GM19023 (cell line): ENCODE data around the gene SLC45A3.
"Not testable (repeated sequence)": the region's sequence is repeated elsewhere in the genome, so short reads cannot be mapped to it uniquely, and the experiment has no call there.

Experiments
- ATAC-seq: cut with Tn5 transposase; IDR thresholded peaks from one replicate; pipeline ENCODE4 v1.9.1; 2021; ENCODE audit warnings: mild to moderate bottlenecking, moderate library complexity; ENCODE audit not compliant: unreplicated experiment

SLC45A3 gene, protein sequence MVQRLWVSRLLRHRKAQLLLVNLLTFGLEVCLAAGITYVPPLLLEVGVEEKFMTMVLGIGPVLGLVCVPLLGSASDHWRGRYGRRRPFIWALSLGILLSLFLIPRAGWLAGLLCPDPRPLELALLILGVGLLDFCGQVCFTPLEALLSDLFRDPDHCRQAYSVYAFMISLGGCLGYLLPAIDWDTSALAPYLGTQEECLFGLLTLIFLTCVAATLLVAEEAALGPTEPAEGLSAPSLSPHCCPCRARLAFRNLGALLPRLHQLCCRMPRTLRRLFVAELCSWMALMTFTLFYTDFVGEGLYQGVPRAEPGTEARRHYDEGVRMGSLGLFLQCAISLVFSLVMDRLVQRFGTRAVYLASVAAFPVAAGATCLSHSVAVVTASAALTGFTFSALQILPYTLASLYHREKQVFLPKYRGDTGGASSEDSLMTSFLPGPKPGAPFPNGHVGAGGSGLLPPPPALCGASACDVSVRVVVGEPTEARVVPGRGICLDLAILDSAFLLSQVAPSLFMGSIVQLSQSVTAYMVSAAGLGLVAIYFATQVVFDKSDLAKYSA

GRCh38 chr1:205680073-205680851 is at the start of gene SLC45A3:
SLC45A3 (minus strand) TSS chr1:205680509; CDS start chr1:205664656, 15,853 bp downstream.
- peak; percentile 48 for ATAC-seq

GRCh38 chr1:205726619-205727125 is 46.4 kb upstream of the SLC45A3 start:
- no peak for ATAC-seq

- no peak for ATAC-seq
Observed at GRCh38 chr1:205725514-205725913, 45.2 kb upstream of the SLC45A3 start.

- not testable (repeated sequence) for ATAC-seq
Observed at GRCh38 chr1:205720740-205721139, 40.4 kb upstream of the SLC45A3 start.

DNA sequence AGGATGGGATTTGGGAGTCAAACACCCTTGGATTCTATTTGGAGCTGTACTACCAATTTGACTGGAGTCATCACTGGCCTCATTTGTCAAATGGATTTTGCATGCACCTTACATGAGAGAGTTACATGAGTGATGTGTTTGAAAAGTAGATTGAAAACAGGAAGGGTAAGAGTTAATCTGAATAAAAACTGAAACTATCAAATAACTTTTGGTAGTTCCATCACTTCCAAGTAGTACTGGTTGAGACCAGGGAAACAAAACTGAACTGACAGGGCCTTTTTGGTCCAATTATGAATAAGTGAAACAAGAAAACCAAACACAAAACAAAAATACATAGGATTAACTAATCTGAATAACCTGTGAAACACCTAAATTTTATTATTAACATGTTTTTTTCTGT is 39.5 kb upstream of the SLC45A3 start:
- ATAC-seq = no peak

DNA sequence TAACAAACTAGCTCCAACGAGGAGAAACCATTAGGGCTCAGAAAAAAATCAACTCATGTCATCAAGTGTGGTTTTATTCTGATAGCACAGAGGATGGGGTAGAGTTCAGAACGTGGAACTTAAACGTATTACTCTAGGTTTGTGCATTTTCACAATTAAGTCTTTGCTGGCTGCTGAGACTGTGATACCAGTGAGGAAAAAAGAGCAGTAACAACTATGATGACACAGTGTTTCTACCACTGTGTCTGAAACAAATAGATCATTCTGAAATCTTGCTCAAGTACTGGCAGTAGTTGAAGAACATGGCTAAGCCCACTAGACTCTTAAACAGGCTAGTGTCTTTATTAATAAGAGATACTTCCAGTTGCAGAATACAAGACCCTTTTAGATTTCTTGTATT is 38.7 kb upstream of the SLC45A3 start:
- ATAC-seq = no peak

DNA sequence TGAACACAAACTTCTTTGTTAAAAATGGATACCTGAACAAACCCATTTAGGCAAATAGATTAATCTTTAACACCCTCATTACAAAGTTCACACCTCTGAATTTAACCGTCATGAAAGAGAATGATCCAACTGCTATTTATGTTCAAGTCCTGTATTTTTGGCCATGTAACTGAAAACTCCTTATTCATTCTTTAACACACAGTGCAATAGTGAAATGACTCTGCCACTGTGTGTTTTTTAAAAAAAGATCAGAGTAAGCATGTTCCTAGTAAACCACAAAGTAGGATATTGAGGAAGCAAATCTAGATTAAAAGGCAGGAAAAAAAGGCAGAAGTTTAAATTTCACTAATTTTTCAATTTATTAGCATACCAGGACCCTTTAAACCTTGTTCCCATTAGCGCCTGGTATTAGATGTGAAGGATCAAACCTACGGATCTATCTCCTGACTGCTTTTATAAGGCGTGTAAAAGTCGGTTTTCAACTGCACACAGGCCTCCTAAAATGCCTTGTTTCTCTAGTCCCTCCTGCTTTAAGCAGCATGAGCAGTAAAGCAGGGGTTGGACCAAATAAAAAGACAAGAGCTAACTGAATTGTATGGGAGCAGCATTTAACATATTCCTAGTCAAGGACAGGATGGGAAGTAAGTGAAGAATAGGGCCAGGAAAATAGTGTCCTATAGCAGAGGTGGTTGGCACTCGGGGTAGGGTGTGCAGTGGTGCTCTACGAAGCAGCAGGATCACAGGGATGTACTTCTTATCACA is 36.2 kb upstream of the SLC45A3 start:
- no peak for ATAC-seq

GRCh38 chr1:205715628-205716027 is 35.3 kb upstream of the SLC45A3 start:
- no peak for ATAC-seq

GRCh38 chr1:205714906-205715246 is 34.6 kb upstream of the SLC45A3 start:
- ATAC-seq = no peak

GRCh38 chr1:205714190-205714905 is 34.0 kb upstream of the SLC45A3 start:
- no peak for ATAC-seq

DNA sequence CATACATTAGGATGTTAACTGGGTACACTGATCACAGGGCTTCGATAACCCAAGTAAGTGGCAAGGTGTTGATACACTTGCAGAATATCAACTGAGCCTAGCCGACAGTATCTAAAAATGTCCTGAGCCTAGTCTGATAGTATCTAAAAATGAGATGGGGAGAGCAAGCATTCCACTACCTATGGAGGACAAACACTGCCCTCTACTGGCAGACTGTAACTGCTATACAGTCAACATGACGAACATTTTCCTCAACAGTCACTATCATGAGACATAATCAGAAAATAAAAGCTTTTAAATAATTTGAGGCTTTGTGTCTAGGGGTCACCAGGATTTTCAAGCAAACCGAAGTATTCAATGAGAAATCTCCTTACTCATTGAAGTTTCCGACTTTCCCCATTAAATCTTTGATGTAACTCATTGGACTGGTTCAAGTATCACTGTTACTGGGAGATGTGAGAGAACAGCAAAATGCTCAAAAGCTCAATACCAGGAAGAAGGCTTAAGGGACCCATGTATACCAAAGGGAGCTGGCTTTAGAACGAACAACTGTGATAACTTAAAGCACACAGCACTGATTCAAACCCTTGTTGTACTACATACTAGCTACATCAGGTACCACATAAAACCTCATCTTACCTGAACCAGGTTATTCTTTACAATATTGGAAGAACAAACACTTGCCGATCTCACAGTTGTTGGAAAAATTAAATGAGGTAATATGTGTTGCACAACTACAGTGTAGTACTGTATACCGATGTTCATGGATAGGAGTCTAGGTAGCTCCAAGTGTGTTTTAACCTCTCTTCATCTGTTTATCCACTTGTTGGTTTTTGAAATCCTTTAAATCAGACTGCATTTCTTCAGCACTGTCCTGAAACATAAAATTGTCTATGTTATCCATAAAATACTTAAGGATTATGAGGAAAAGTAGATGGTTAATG is 31.1 kb upstream of the SLC45A3 start:
- ATAC-seq = no peak

DNA sequence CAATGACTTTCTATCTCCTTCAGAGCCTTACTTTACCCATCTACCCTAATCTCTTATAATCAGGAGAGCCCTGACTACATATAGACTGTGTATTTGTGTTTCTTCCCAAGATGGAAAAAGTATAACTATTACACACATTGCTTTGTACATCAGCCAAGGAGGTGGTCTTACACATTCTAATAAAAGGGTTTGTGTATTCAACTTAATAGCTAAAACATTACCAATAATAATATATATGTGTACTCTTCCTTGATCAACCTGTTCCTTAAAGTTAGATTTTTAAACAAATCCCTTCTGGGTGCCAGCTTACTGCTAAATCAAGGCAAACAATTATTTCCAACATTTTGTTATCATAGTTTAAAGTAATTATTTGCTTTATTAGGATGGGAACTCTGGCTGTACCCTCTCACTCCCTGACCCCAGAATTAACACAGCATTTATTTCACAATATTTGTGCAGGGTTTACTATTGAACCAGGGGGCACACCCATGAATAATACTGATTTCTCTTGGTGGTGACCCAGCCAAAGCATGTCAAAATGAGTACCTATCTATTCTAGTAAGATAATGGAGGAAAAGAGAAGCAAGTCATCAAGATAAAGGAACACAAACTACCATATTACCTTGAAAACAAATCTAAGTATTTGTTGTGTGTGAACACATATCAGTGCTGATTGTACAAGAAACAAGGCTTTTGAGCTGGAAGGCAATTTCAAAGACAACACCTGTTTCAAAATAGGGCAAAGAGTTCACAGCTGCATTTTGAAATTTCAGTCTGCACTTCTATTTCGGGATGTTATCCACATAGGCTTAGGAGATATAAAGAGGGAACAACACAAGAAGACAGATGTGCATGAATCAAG is 30.1 kb upstream of the SLC45A3 start:
- ATAC-seq = no peak

DNA sequence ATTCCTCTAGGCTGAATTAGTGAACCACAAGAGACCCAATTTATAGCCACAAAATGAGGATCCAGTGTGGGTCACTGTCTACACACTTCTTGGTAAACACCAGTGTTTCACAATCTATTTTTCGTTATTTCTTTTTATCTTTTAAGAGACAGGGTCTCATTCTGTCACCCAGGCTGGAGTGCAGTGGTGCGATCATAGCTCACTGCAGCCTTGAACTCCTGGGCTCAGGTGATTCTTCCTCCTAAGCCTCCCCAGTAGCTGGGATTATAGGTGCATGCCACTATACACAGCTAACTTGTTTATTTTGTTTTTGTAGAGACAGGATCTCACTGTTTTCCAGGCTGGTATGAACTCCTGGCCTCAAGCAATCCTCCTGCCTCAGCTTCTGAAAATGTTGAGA is 29.3 kb upstream of the SLC45A3 start:
- no peak for ATAC-seq

DNA sequence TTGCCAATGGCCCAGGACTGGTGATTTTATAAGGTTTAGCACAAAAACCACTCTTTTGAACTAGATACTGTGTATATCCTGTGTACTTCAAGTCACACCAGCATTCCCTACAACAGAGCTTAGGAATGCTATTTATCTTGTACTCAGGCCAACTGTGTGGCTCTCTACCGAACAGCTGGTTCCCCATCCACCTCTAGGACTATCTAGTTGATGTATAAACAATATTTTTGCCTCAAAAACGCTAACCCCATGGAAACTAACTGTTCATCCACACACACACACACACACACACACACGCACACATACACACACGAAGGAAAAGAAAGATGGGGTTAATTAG is 28.7 kb upstream of the SLC45A3 start:
- ATAC-seq = no peak

DNA sequence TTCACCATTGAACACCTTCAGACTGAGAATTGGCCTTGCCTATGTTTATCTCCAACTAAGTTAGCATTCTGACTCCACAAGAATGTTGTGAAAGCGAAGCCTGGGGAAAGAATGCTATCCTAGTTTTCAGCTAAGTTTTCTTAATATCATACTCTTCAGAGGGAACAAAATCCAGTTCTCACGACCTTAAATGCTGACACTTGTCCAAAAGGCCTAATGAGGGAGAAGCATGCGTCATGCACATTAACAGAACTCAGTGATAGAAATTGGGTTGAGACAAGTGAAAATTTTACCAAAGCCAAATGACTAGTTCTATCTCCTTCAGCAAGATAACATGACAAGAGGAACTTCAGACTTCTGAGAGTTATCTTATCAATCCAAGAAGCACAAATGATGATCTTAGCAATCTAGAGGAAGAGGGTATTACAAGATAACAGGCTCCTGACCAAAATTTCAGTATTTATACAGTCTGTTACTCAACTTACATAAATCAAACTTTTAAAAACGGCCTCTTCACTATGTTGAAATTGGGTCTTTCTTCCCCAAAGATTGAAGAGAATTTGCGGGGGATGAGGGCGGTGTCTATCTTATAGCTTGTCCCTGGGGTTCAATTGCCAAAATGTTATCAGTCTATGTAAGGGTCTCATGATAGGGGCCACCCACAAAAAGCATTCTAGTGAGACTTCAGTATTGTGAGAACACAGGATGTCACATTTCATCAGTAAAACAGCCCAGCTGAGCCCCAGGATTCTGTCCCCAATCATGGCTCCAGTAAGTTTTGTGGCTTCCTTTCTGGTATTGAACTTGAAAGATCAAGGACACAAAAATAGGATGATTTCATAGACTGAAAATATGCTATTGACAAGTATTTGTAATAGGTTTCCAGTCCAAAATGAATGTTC is 26.5 kb upstream of the SLC45A3 start:
- no peak for ATAC-seq

DNA sequence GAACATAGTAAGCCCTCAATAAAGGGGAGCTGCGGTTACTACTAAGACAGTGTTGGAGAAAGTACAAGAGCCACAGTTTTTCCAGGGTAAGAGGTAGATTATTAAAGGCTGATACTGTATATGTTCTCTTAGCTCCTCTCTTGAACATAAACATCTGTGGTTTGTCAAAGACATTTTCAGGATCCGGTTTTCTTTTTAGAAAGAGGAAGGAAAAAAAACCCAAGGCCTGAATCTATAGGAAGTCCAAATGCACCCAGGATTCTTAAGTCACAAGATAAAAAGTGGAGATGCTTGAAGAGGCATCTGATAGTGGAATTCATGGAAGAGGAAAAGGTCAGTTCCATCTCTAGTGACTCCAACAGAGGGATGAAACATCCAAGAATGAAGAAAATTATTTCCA is 24.6 kb upstream of the SLC45A3 start:
- ATAC-seq = no peak

DNA sequence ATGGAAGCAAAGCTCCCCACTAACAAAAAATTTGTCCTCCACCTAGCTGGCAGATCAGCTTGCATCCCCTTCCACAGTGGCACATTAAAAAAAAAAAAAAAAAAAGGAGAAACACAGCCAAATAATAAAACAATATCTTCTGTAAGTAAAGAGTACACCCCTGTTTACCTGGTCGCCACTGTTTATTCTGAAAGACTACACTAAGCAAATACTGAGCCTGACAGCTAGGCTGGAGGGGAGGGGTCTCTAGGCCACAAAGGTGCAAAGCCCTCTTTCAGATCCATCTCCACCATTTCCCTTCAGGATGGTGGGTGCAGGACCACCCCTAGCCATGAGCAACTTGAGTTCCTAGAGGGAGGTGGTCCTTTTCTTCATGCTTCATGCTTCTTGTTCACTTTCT is 22.8 kb upstream of the SLC45A3 start:
- ATAC-seq = no peak
